ENCODE results near the gene TACSTD2.
"Not testable (repeated sequence)": the region's sequence is repeated elsewhere in the genome, so short reads cannot be mapped to it uniquely, and the experiment has no call there.

Gene TACSTD2

DNA sequence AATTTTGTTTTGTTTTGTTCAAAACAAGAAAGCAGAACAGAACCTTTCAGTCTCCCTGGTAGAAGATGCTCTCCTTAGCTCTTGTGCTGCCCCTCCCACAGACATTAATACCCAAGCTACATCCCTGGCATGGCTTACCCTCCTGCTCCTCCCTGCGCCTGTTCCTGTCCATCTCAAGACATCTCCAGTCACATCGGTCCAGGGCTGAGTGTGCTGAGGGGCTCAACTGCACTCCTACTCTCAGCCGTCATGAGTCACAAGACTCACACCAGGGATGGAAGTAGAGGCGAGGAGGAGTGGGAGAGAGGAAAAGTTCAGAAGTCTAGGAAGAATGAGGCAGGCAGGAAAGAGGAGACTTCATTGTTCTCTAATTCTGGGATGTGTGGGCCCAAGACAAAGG, 9.2 kb upstream of the TACSTD2 start:
- DNase-seq = no peak

DNA sequence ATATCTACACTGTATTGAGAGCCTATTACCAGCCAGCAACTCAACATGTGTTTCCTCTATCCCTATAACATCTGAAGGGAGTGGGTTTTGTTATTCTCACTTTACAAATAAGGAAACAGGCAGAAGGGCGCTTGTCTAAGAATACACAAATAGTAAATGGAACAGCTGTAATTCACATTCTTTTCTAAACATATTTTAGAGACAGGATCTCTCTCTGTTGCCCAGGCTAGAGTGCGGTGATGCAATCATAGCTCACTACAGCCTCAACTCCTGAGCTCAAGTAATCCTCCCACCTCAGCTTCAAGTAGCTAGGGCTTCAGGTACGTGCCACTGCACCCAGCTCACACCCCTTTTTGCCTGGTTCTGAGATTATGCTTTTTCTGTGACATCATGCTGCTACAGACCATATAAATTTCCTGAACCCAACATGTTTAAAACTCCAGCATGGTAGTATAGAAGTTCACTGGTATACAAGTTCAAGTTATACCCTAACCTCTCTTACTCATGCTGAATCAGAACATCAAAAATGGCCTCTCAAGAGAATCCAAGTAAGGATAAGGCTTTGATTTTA, 8.6 kb upstream of the TACSTD2 start:
- no peak for DNase-seq

DNA sequence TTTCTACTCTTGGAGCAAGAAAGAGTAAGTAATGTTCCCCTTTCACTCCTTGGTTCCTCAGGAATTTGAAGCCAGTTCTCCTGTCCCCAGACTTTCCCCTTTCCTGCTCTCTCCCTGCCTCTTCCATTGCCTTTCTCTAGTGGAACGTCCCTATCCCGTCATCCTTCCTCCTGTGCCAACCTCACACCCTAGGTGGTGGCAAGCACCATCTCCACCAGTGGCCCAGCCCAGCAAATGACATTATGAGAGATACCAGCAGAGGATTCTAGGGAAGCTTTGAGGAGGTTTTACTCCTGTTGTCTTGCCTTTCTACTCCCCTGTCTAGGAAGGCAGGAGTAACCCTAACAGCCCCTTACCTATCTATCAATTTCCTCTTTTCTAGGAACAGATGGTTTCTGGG, 8.1 kb upstream of the TACSTD2 start:
- DNase-seq = no peak

DNA sequence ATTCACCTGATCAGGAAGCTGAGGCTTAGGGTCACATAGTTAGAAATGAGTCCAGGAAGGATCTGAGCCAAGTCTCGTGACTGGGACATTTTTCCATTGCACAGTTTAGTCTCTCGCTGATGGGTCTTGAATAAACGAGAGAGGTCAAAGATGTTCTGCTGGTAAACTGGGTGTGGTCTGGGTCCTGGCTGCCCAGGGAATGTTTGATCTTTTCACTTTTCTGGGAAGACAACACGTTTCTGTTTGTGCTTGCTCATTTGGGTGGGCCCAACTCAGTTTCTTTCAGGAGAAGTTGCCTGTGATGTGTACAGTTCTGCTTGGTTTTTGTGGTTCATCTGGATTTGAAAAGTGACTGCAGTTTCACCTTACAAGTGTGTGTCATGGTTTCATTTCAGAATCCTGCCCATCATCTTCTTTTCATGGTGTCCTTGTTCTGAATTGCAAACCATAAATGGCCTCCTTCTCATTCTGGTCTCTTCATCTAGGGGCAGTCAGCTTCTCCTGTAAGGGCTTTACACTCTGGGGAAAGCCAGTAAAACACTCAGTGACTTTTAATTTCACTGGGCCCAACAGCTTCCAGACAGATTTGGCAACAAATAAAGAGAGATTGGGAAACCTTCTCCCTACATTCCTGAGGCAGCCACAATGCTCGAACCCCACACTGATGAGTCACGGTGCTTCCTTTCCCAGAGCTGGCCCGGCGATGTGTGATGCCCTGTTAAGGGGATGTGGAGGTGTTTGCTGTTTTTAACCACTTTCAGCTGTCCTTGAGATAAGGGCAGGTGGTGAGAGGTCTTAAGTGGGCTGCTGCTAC, 7.2 kb upstream of the TACSTD2 start:
- DNase-seq = no peak

DNA sequence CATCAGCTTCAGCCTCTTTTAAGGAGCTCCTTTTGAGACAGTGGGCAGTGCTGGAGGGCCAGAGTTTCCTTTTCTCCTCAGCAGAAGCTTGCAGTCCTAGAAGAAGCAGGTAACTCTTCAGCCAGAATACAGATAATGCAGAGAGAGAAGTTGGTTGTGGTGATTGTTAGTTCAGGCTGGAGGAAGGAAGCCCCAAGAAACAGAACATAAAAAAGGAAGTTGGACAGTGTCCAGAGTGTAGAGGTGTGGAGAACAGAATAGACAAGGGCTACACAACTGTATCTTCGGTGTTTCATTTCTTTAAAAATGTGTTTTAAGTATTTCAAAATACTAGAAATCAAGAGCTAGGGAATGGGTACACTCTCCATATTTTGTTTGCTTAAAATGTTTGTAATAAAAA, 6.4 kb upstream of the TACSTD2 start:
- DNase-seq = no peak

DNA sequence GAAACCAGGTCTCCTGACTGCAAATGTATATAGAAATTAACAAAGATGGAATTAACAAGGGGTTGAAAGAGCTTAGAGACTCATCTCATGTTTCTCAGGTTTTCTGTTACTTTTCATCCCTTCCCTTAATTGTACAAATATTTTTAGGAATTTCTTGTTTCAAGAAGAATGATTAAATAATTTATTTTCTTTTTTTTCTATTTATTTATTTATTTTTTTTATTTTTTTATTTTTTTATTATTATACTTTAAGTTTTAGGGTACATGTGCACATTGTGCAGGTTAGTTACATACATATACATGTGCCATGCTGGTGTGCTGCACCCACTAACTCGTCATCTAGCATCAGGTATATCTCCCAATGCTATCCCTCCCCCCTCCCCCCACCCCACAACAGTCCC, 5.1 kb upstream of the TACSTD2 start:
- not testable (repeated sequence) for DNase-seq

DNA sequence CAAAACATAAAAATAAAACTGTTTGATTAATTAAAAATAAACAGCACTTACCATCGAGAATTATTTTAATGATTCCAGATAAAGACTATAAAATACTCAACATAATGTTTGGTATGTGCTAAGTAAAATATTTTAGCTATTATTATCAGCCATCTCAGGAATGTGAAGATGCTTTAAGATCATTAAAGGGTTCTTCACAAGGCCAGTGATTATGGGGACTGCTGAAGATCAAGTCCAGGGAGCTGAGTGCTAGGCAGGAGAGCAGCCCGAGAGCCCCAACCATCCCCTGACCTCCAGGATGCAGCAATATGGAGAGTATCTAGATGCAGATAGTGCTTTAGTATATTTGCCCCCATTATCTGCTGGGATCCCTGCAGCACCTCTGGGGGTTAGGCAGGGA, 4.6 kb upstream of the TACSTD2 start:
- no peak for DNase-seq

DNA sequence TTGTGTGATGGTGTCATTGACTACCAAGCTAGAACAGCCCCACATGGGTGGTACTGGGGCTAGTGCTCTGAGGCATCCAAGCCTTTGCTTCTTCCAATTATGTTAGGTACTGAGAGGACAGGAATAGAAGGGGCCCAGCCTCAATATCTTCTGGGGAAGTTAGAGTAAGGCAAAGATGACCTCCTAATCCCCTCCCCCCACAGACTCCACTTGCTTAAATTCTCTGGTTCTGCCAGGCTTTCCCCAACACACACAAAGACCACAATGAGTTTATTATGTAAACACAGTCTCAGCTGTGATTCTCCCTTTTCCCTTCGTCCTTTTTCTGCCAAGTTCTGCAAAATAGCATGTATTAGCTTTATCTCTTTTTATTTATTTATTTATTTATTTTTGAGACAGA, 3.1 kb upstream of the TACSTD2 start:
- DNase-seq = no peak

DNA sequence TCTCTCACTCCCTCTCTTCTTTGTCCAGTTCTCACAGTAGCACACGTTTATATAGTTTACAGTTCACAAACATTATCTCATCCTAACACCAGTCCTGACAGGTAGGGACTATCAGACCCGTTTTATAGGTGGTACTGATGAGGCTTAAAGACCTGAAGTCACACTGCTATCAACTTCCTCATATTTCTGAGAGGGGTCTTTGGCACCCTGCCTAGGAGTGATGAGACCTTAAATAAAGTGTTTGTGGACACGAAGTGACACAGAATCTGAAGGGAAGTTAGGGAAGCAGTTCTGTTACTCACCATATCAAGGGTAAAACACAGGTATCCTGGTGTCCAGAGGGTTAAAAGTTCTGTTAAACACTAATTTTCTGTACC, 590 bp upstream of the TACSTD2 start:
- DNase-seq = no peak

DNA sequence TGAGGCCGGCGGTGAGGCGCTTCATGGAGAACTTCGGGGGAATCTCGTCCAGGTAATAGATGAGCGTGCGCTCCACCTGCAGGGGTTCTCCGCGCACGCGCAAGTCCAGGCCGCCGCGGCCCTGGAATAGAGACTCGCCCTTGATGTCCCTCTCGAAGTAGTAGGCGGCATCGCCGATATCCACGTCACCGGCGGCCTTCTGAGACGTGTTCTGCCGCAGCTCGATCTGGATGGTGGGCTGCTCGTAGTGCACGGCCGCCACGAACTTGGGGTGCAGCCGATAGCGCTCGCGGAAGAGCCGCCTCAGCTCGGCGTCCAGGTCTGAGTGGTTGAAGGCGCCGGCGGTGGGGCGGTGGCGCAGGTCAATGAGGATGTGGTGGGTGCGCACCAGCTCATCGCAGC, 726 bp downstream of the TACSTD2 start:
- no peak for DNase-seq

DNA sequence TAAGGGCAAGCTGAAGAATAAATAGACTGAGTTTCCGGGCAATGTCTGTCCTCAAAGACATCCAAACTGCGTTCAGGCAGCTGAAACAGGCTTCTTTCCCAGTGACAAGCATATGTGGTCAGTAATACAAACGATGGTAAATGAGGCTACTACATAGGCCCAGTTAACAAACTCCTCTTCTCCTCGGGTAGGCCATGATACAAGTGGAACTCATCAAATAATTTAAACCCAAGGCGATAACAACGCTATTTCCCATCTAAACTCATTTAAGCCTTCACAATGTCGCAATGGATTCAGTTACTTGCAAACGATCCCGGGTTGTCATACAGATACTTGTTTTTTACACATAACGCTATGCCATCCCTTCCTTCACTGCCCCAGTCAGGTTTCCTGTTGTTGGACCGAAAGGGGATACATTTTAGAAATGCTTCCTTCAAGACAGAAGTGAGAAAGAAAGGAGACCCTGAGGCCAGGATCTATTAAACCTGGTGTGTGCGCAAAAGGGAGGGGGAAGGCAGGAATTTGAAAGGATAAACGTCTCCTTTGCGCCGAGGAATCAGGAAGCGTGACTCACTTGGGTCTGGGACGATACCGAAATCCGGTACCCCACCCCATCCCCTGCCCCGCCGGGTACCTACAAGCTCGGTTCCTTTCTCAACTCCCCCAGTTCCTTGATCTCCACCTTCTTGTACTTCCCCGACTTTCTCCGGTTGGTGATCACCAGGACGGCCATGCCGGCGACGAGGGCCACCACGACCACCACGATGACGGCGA, 1.3 kb downstream of the TACSTD2 start:
- DNase-seq = no peak

DNA sequence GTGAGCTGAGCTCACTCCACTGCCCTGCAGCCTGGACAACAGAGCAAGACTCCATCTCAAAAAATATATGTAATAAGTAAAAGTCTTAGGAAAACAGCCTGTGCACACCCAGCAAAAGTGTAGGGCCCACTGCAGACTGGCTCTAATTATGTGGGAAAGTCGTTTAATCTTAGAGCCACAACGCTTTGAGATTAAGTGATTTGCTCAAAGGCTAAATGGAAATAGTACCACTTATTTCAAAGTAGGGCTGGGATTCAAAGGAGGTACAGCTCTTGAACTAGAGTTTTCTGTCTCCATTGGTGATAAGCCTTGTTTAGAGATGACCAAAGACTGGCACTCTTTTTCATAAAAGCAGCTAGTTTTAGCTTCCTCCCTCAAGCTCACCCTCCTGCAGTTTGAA, 2.2 kb downstream of the TACSTD2 start:
- DNase-seq = no peak

DNA sequence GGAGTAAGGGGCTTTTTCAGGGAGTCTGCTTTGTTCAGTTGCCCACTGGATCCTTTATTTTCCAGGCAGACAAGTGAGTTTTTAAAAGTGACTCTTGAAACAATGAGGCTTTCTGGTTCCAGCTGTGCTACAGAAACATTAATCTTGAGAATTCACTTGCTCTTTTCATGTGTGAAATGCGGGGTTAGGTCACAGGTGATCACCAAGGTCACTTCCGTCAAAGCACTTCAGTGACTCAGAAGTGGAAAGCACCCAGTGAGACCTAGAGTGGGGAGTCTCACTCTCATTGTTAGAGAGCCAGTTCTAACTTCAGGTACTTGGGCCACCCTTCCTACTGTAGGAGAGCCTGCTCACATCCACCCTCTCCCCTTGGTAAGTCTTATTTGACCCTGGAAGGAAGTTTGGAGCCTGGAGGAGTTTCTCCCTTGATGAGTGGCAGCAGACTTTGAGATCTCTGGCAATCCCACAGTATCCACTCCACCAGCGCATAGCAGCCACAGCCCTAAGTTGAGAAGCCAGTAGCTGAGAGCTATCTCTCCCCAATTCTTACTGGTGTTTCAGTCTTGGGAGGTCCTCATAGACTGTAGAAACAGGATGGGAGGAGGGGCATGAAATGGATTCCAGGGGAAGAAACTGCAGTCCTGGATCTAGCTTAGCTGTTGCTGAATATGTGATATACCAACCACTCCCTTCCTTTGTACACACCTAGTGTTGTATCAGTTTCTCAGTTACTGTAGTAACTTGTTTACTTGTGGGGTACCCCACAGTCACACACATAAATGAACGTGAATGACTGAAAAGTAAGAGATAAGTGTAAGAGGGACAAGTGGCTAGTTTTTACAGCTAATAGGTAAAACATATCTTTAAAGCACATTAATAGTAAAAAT, 3.1 kb downstream of the TACSTD2 start:
- DNase-seq = no peak

DNA sequence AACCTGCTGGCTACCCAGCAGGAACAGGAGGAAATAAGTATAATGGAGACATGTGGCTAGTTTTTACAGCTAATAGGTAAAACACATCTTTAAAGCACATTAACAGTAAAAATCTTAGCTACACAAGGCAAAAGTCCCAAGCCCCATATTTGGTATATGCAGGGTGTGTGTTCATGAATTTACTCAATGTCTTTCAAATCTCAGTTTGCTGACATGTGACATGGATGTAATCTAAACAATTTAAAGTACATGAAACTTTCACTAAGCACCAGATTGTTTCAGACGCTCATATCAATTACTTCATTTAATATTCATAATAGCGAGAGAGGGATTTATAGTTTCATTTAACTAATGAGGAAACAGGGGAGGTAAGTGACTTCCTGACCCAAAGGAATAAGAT, 3.9 kb downstream of the TACSTD2 start:
- no peak for DNase-seq

DNA sequence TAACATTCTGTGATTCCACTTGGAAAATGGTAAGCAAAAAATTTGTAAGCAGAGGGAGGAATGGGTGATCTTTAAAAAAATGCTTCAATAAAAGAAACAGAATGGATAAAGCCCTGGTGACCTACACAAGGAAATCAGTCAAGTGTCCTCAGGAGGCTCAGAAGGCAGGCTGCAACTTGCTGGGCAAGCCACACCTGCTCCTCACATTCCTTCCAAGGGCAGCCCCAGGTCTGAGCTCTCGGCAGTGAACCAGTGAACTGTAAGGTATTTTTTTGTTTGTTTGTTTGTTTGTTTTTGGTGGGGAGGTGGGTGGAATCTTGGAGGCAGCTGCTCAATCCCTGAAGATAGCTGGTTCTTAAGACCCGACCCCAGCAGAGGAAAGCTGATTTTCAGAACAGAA, 4.4 kb downstream of the TACSTD2 start:
- no peak for DNase-seq

DNA sequence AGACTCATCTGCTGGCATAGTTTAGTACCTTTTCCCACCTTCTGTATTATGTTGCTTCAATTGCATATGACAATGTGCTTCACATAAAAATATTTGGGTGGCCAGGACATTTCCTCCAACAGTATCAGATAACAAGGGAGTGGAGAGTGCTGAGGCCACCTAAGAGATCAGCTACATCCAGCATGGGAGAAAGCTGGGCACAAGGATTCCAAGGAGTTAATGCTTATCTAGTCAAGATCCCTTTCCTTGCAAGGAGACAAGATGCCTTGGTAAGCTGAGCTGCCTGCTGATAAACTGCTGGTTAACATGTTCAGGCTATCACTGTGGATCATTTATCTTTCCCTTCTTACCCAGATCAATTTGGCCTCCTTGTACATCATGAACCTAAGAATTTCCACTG, 5.4 kb downstream of the TACSTD2 start:
- DNase-seq = no peak

DNA sequence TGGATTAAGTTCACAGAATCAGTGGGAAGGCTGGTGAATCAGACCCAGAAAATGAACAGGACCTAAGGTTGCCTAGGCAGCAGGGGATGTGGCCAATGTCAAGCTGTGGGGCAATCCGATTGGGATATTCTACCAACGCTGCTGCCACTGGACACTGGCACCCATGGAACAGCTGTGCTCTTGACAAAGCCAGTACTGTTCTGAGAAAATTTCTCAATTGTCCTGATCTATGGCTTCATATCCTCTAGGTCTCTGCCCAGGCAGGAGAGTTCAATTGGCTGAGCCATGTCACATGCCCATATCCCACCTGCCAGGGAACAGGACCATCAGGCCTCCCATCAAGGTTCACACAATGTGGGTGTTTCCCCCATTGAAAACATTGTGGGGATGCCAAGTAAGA, 6.2 kb downstream of the TACSTD2 start:
- DNase-seq = no peak

DNA sequence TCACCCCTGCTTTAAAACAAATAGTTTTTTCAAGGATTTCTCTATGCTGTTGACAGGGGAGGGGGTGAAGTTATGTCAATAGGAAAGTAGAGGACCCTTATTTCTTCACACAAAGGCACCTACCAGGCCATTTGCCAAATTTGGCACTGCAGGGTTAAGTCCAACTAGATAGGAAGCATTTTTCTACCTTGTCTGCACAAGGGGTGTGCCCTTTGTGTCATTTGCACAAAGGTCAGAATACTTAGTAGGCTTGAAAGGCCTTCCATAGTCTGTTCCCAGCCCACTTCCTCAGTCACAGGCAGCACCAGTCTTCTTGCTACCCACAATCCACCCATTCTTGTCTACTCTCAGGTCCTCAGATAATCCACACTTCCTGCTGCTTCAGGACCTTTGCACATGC, 7.0 kb downstream of the TACSTD2 start:
- DNase-seq = no peak

DNA sequence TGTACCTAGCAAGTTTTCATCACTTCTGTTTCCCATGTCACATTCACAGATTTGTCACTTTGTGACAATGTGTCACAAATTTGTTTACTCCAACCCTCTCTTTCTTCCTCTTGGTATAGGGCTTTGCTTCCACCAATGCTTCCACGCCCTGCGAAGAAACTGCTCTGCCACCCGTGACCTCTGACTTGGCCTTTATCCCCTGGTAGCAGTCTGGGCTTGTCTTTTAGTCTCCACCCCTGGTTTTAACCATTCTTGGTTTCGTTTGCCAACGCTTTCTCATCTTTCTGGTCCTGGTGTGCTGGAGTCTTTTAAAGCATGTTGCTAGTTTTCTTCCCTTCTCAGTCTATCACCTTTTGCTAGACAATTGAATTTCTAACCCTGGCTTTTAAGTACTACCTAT, 8.1 kb downstream of the TACSTD2 start:
- no peak for DNase-seq

DNA sequence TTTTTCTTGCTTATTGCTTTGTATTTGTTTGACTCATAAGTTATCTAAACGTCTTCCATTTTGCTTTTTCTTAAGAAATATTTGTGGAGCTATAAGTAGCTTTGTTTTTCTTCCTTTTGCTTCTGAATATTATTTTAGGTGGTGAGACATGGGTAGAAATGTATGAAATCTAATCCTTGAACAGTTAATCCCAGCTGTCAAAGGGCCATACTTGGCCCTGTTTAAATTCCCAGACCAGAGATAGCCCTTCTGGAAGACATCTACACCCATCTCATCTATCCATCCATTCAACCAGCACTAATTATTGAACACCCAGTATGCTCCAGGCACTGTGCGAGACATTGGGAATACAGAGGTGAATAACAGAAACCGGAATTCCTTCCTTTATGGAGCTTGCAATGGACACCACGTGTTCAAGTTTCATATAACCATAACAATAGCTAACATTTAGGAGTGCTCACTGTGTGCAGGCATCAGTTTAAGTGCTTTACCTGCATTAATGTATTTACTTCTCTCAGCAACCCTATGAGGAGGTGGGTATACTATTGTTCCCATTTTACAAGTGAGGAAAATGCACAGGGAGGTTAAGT, 8.7 kb downstream of the TACSTD2 start:
- no peak for DNase-seq

DNA sequence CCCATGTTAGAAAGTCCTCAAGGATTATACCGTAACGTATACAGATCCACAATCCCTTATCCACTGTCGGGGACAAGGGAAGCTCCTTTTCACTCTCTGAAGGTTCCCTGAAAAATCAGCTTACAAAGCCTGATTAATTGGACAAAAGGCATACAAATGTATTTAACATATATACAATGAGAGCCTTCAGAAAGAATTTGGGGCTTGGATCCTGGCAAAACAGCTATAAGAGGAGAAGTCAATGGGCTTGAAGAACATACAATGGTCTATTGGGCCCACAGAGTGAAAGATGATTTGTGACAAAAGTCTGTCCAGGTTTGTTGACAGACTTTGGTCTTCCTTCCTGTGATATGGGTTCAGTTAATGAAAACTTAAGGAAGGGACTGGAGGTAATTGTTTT, 10.7 kb downstream of the TACSTD2 start:
- DNase-seq = no peak

DNA sequence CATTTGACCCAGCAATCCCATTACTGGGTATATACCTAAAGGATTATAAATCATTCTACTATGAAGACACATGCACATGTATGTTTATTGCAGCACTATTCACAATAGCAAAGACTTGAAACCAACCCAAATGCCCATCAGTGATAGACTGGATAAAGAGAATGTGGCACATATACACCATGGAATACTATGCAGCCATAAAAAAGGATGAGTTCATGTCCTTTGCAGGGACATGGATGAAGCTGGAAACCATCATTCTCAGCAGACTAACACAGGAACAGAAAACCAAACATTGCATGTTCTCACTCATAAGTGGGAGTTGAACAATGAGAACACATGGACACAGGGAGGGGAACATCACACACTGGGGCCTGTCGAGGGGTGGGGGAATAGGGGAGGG, 13.3 kb downstream of the TACSTD2 start:
- not testable (repeated sequence) for DNase-seq

DNA sequence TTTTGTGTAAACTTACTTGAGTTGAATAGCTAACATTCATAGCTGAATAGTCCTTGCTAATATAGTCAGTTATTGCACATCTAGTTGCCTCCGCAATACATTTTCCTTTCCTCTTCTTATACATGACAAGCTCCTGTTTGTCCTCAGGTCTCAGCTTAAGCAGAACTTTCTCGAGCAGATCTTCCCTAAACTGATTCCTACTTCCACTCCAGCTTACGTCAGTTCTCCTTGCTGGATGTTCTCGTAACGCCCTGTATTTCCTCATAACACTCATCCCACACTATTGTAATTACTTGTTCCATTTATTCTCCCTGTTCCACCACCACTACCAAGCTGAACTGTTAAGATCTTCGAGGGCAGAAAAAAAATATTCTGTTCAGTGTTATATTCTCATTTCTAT, 15.4 kb downstream of the TACSTD2 start:
- no peak for DNase-seq

Data from SHP77 treated with DMSO at 0.1 percent for 48 hours (cell line).